Superior temporal gyrus (tissue), 1 donor: ENCODE results near the gene USP51.
A peak's percentile ranks its signal among the peaks of the same experiment; 100 is the strongest.
"Not testable (repeated sequence)": the region's sequence is repeated elsewhere in the genome, so short reads cannot be mapped to it uniquely, and the experiment has no call there.

ENCODE experiments used
- DNase-seq: peaks from one replicate; pipeline ENCODE4 v3.0.0-alpha.2; 2016; ENCODE audit errors: extremely low spot score

The USP51 gene

GRCh38 chrX:55489314-55490009, at the start of gene USP51:
TSS of gene USP51 (minus strand) at chrX:55489848. CDS start at chrX:55488939, 909 bp downstream.
- peak; percentile 83 for DNase-seq

GRCh38 chrX:55524487-55524886, 34.8 kb upstream of the USP51 start:
- peak; percentile 8 for DNase-seq

GRCh38 chrX:55523356-55523755, 33.7 kb upstream of the USP51 start:
- DNase-seq, result no peak

GRCh38 chrX:55522596-55523276, 33.1 kb upstream of the USP51 start:
- no peak for DNase-seq

GRCh38 chrX:55521687-55522086, 32.0 kb upstream of the USP51 start:
- DNase-seq, result no peak

GRCh38 chrX:55516794-55517481, 27.3 kb upstream of the USP51 start:
- DNase-seq, result not testable (repeated sequence)

- DNase-seq, result not testable (repeated sequence)
Observed at GRCh38 chrX:55513045-55513737, 23.5 kb upstream of the USP51 start.

- DNase-seq, result not testable (repeated sequence)
Observed at GRCh38 chrX:55508410-55509152, 18.9 kb upstream of the USP51 start.

- DNase-seq, result not testable (repeated sequence)
Observed at GRCh38 chrX:55507699-55508098, 18.1 kb upstream of the USP51 start.

- DNase-seq, result not testable (repeated sequence)
Observed at GRCh38 chrX:55507010-55507409, 17.4 kb upstream of the USP51 start.

- DNase-seq, result no peak
Observed at GRCh38 chrX:55490974-55491373, 1.3 kb upstream of the USP51 start.

- no peak for DNase-seq
Observed at GRCh38 chrX:55490121-55490520, 473 bp upstream of the USP51 start.

- no peak for DNase-seq
Observed at GRCh38 chrX:55488593-55489313, 895 bp downstream of the USP51 start.

GRCh38 chrX:55488006-55488592, 1.5 kb downstream of the USP51 start:
- peak; percentile 30 for DNase-seq

GRCh38 chrX:55487143-55487542, 2.5 kb downstream of the USP51 start:
- peak; percentile 36 for DNase-seq

GRCh38 chrX:55486736-55487135, 2.9 kb downstream of the USP51 start:
- DNase-seq, result peak; percentile 91

GRCh38 chrX:55484948-55485347, 4.7 kb downstream of the USP51 start:
- no peak for DNase-seq

- DNase-seq, result no peak
Observed at GRCh38 chrX:55480390-55481062, 9.1 kb downstream of the USP51 start.

GRCh38 chrX:55479956-55480355, 9.7 kb downstream of the USP51 start:
- DNase-seq, result not testable (repeated sequence)

GRCh38 chrX:55465791-55466190, 23.9 kb downstream of the USP51 start:
- DNase-seq, result not testable (repeated sequence)
